A549 (cell line): ENCODE results near the gene NID2. TPM values are rescaled to one million over a fixed set of nuclear protein-coding genes. Genes with fewer than 3 reads are reported as not detected.

ENCODE experiments used
- ATAC-seq, 2 experiments: fragments of 200-7000 bp in 1 of 2; fragments of >200 bp in 1 of 2; cut with Nextera tagmentation in 1 of 2; cut with Tn5 transposase in 1 of 2; 3 replicates each; pipeline versions ENCODE4 v1.8.0 to v1.9.1; 2018 to 2020; ENCODE audit warnings: mild to moderate bottlenecking in 1 of 2, moderate library complexity in 1 of 2
- CTCF ChIA-PET: fragments of 300-600 bp; sonication (Branson Sonifier 250); formaldehyde crosslinking; extraction: SDS; loops from one replicate; lab custom pipeline; 2021; ENCODE audit warnings: antibody characterized with exemption, inconsistent platforms; lab: Yijun Ruan, JAX
- POLR2A ChIA-PET: fragments of 350-600 bp; formaldehyde crosslinking; extraction: SDS; loops from one replicate; lab custom pipeline; 2021; ENCODE audit warnings: antibody characterized with exemption, inconsistent platforms; lab: Yijun Ruan, JAX
- DNase-seq, 2 experiments: peaks; one replicate each; pipeline versions ENCODE4 v3.0.0 to v3.0.0-alpha.2; 2011 to 2016; ENCODE audit warnings: low read depth in 1 of 2, low spot score in 1 of 2
- FAIRE-seq: peaks from 2 replicates; lab custom pipeline; 2011; peaks lifted over from hg19 to GRCh38; lab: Jason Lieb, UNC
- H3K27ac ChIP-seq, 2 experiments: fragments of >200 bp; sonication (Bioruptor Twin); formaldehyde crosslinking; 3 replicates each; pipeline ENCODE4 v1.5.1; 2016 to 2017
- H3K4me1 ChIP-seq: fragments of >200 bp; sonication (Bioruptor Twin); formaldehyde crosslinking; 3 replicates; pipeline ENCODE4 v1.6.1; 2016
- H3K4me2 ChIP-seq: fragments of >200 bp; sonication (Bioruptor Twin); formaldehyde crosslinking; 3 replicates; pipeline ENCODE4 v1.6.1; 2016
- H3K4me3 ChIP-seq: fragments of >200 bp; sonication (Bioruptor Twin); formaldehyde crosslinking; 3 replicates; pipeline ENCODE4 v1.5.1; 2016
- H3K9me3 ChIP-seq: fragments of >200 bp; sonication (Bioruptor Twin); formaldehyde crosslinking; 3 replicates; pipeline ENCODE4 v1.6.1; 2016
- BHLHE40 ChIP-seq: IDR thresholded peaks from 2 replicates; pipeline ENCODE4 v1.6.1; 2012; ENCODE audit warnings: low read depth, low read length, inconsistent platforms
- CBX2 ChIP-seq: fragments of 200-600 bp; sonication (generic); IDR thresholded peaks from 2 replicates; pipeline ENCODE4 v1.6.1; 2016; ENCODE audit warnings: low read depth, mild to moderate bottlenecking, borderline replicate concordance
- CEBPB ChIP-seq, 2 experiments: fragments of >200 bp in 1 of 2; sonication (Bioruptor Twin) in 1 of 2; formaldehyde crosslinking in 1 of 2; IDR thresholded peaks; 2 replicates each; pipeline ENCODE4 v1.6.1; 2012 to 2016
- CHD2 ChIP-seq: fragments of 150-350 bp; IDR thresholded peaks from 2 replicates; pipeline ENCODE4 v1.6.1; 2014; ENCODE audit warnings: low read length; ENCODE audit not compliant: partially characterized antibody
- E2F6 ChIP-seq: IDR thresholded peaks from 2 replicates; pipeline ENCODE4 v1.6.1; 2012; ENCODE audit warnings: low read depth, borderline replicate concordance
- EHMT2 ChIP-seq: fragments of 200-600 bp; sonication (generic); IDR thresholded peaks from 2 replicates; pipeline ENCODE4 v1.6.1; 2016; ENCODE audit warnings: antibody characterized with exemption, low read depth, mild to moderate bottlenecking, moderate library complexity
- EP300 ChIP-seq, 2 experiments: fragments of >200 bp; sonication (Bioruptor Twin); formaldehyde crosslinking; IDR thresholded peaks; 2 replicates in 1 of 2; 3 replicates in 1 of 2; pipeline ENCODE4 v1.6.1; 2016 to 2017
- ESRRA ChIP-seq: fragments of 150-350 bp; IDR thresholded peaks from 2 replicates; pipeline ENCODE4 v1.6.1; 2014; ENCODE audit warnings: mild to moderate bottlenecking, low read length, borderline replicate concordance
- FOSB ChIP-seq: fragments of 250-450 bp; sonication (Bioruptor Pico); IDR thresholded peaks from 2 replicates; pipeline ENCODE4 v1.5.0; 2020; ENCODE audit warnings: mild to moderate bottlenecking, moderate library complexity
- FOXS1 ChIP-seq: fragments of 250-450 bp; sonication (Bioruptor Pico); IDR thresholded peaks from 2 replicates; pipeline ENCODE4 v1.5.0; 2020; ENCODE audit warnings: mild to moderate bottlenecking, moderate library complexity
- HDAC2 ChIP-seq: fragments of 200-600 bp; sonication (generic); IDR thresholded peaks from 2 replicates; pipeline ENCODE4 v1.6.1; 2016
- HES2 ChIP-seq: fragments of >200 bp; sonication (Bioruptor Twin); formaldehyde crosslinking; IDR thresholded peaks from 2 replicates; pipeline ENCODE4 v1.6.1; 2016
- HEYL ChIP-seq: fragments of 250-450 bp; sonication (Bioruptor Pico); IDR thresholded peaks from 2 replicates; pipeline ENCODE4 v1.8.0; 2021; ENCODE audit warnings: mild to moderate bottlenecking, moderate library complexity
- HOXA7 ChIP-seq: fragments of 250-450 bp; sonication (Bioruptor Pico); IDR thresholded peaks from 2 replicates; pipeline ENCODE4 v1.5.0; 2020; ENCODE audit warnings: mild to moderate bottlenecking, moderate library complexity
- HOXB13 ChIP-seq: fragments of 250-450 bp; sonication (Bioruptor Pico); IDR thresholded peaks from 2 replicates; pipeline ENCODE4 v1.5.0; 2020; ENCODE audit warnings: low read depth, mild to moderate bottlenecking, moderate library complexity
- HOXB5 ChIP-seq: fragments of 250-450 bp; sonication (Bioruptor Pico); IDR thresholded peaks from 2 replicates; pipeline ENCODE4 v1.5.0; 2020; ENCODE audit warnings: mild to moderate bottlenecking, moderate library complexity
- JUNB ChIP-seq: fragments of >200 bp; sonication (Bioruptor Twin); formaldehyde crosslinking; IDR thresholded peaks from 2 replicates; pipeline ENCODE4 v1.6.1; 2016
- KDM5A ChIP-seq: fragments of 200-600 bp; sonication (generic); IDR thresholded peaks from 2 replicates; pipeline ENCODE4 v1.6.1; 2016; ENCODE audit warnings: antibody characterized with exemption, mild to moderate bottlenecking
- MAZ ChIP-seq: fragments of 150-350 bp; IDR thresholded peaks from 2 replicates; pipeline ENCODE4 v1.6.1; 2014; ENCODE audit warnings: antibody characterized with exemption, low read depth, low read length, borderline replicate concordance
- MYC ChIP-seq: IDR thresholded peaks from 2 replicates; pipeline ENCODE4 v1.6.1; 2012; ENCODE audit warnings: mild to moderate bottlenecking, inconsistent platforms, low read length, improper control_type of control experiment, borderline replicate concordance
- POLR2A ChIP-seq: IDR thresholded peaks from 2 replicates; pipeline ENCODE4 v1.6.1; 2012; ENCODE audit warnings: mild to moderate bottlenecking, low read length
- POLR2AphosphoS2 ChIP-seq: conservative IDR thresholded peaks from 2 replicates; pipeline ENCODE4 v1.6.1; 2012; ENCODE audit warnings: low read length, improper control_type of control experiment, inconsistent platforms
- RFX5 ChIP-seq: fragments of 450-650 bp; IDR thresholded peaks from 2 replicates; pipeline ENCODE4 v1.7.1; 2014; ENCODE audit warnings: antibody characterized with exemption, mild to moderate bottlenecking, moderate library complexity
- SMC3 ChIP-seq: fragments of >200 bp; sonication (Bioruptor Twin); formaldehyde crosslinking; IDR thresholded peaks from 3 replicates; pipeline ENCODE4 v1.6.1; 2018; ENCODE audit warnings: inconsistent platforms
- TFCP2L1 ChIP-seq: fragments of 250-450 bp; sonication (Bioruptor Pico); IDR thresholded peaks from 2 replicates; pipeline ENCODE4 v1.5.0; 2021; ENCODE audit warnings: mild to moderate bottlenecking
- TP53 ChIP-seq: fragments of 250-450 bp; sonication (Bioruptor Pico); IDR thresholded peaks from 2 replicates; pipeline ENCODE4 v1.5.0; 2021; ENCODE audit warnings: mild to moderate bottlenecking, moderate library complexity
- ZC3H11A ChIP-seq: fragments of 450-650 bp; IDR thresholded peaks from 2 replicates; pipeline ENCODE4 v1.6.1; 2014; ENCODE audit warnings: antibody characterized with exemption, mild to moderate bottlenecking
- ZFP36 ChIP-seq: fragments of 450-650 bp; IDR thresholded peaks from 2 replicates; pipeline ENCODE4 v1.6.1; 2014; ENCODE audit warnings: borderline replicate concordance; ENCODE audit not compliant: partially characterized antibody
- ZNF302 ChIP-seq: fragments of 250-450 bp; sonication (Bioruptor Pico); IDR thresholded peaks from 2 replicates; pipeline ENCODE4 v1.9.0; 2021; ENCODE audit warnings: inconsistent platforms, mild to moderate bottlenecking, moderate library complexity
- WGBS: methylation state at CpG from one replicate; pipeline ENCODE4 v1.1.6; 2017; ENCODE audit errors: missing lambda C conversion rate; 5-methylcytosine and 5-hydroxymethylcytosine counted together
- polyA plus RNA-seq, 4 experiments: library from polyadenylated mRNA; depleted of rRNA in 3 of 4; stranded (reverse); fragments of >200 nt; fragmentation: RNase III in 1 of 4; extraction: RNeasy Plus Mini Kit Qiagen cat#74134 plus additional on column Dnase treatment in 1 of 4; gene quantifications; 2 replicates in 3 of 4; 3 replicates in 1 of 4; pipeline ENCODE4 v1.2.3, GENCODE V29; 2011 to 2017
- TF ChIP-seq, protein P1 (sequence below): fragments of >200 bp; sonication (Bioruptor Twin); formaldehyde crosslinking; IDR thresholded peaks from 3 replicates; pipeline ENCODE4 v1.5.1; 2016
- TF ChIP-seq, protein P2 (sequence below): fragments of 250-450 bp; sonication (Bioruptor Pico); IDR thresholded peaks from 2 replicates; pipeline ENCODE4 v1.5.0; 2021; ENCODE audit warnings: mild to moderate bottlenecking, moderate library complexity, borderline replicate concordance

NID2 gene
- polyA plus RNA-seq, 2 of the 4 experiments (the other 2 are of a cell fraction): 7.3 to 20.6 TPM

DNA sequence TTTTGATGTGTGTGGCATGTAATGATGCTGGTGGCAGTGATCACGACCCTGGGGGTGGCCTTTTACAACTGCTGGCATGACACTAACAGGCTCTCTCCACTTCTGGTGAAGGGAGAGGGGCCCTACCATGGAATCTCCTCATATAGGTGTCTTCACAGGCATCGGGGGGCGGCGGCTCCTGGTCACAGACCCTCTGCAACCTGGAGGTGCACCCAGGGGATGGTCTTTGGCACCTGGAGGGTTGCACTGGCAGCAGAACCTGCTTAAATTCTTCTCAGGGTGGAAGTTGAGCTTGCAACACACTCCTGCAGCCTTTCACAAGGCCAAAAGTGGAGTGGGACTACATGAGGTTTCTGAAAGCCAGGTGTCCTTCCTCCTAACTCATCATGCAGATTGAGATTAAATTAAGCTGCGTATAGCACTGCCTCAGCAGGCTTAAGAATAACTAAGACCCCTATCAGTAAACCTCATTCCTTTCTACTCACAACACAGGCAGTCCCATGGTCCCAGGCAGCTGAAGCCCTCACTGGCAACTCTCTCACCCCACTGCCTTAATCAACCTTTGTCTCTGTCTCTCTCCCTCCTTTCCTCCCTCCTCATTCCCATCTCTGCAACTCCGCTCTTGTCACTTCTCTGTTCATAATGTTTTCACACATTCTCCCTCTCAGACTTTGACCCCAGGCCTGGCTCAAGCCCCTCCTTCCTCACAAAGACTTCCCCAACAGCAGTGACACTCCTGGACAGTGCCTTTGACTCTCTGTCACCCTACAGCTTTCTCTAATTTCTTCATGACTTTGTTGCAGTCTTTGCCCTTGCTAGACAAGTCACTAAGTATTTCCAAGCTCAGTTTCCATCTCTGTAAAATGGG is 18.9 kb downstream of the NID2 start:
- 56% methylated on average over 5 of the region's 6 CpGs for WGBS
- DNase-seq (no peak), FAIRE-seq (no peak), ATAC-seq (no peak)
- Histone ChIP-seq H3K27ac (no peak overlapping the region), H3K9me3 (no peaks in the 10 kb centered on the region), H3K4me1 (peaks cover 8% of the 10 kb centered on the region), H3K4me2 (no peak overlapping the region), H3K4me3 (no peak overlapping the region)
- CTCF ChIA-PET: interaction anchor here (1.5 kb wide), 1 partner anchor 9 kb away, joined by 5 read pairs; no protein-coding TSS in a partner anchor
- TF ChIP-seq MYC (no peak), HOXB13 (CRISPR knock-in tag) (no peak), HDAC2 (no peak), CEBPB (IDR thresholded peaks at IDR 0.05) (no peak), KDM5A (no peak), ZC3H11A (no peak), ZNF302 (CRISPR knock-in tag) (no peak), POLR2A (no peak), RFX5 (no peak), SMC3 (no peak), HOXB5 (CRISPR knock-in tag) (no peak), CHD2 (no peak), EP300 (IDR thresholded peaks at IDR 0.05) (no peak), FOSB (CRISPR knock-in tag) (no peak), EHMT2 (no peak)
- POLR2A ChIA-PET: no interaction called here

DNA sequence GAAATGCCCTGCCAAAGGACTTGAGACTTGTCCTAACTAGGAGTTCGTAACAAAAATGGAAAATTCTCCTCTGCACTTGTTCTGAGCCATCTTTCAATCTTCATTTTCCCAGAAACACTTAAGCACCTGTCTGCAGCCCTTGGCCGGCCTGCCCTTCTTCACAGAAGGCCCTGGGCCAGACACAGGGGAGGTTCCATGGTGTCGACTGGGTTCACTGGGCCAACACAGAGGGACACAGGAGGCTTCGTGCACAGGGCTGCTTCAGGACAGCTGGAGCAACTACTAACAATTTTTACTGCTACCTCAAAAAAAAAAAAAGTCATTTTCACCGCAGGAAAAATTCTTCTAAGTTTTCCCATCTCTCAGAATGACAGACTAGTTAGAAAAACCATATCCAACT is 19.6 kb downstream of the NID2 start:
- FAIRE-seq (no peak), DNase-seq (no peak), ATAC-seq (no peak)
- TF ChIP-seq POLR2AphosphoS2 (no peak), TP53 (CRISPR knock-in tag) (no peak), JUNB (no peak), FOSB (CRISPR knock-in tag) (no peak)
- no peak overlapping the region for H3K4me3 ChIP-seq
- peaks cover 12% of the 10 kb centered on the region for H3K4me1 ChIP-seq
- no peak overlapping the region for H3K27ac ChIP-seq
- no peaks in the 10 kb centered on the region for H3K9me3 ChIP-seq
- POLR2A ChIA-PET: no interaction called here
- H3K4me2 ChIP-seq: no peak overlapping the region
- 84% methylated on average over 5 of the region's 5 CpGs for WGBS
- CTCF ChIA-PET: interaction anchor here (2.0 kb wide), 1 partner anchor 22 kb away, joined by 5 read pairs; no protein-coding TSS in a partner anchor

DNA sequence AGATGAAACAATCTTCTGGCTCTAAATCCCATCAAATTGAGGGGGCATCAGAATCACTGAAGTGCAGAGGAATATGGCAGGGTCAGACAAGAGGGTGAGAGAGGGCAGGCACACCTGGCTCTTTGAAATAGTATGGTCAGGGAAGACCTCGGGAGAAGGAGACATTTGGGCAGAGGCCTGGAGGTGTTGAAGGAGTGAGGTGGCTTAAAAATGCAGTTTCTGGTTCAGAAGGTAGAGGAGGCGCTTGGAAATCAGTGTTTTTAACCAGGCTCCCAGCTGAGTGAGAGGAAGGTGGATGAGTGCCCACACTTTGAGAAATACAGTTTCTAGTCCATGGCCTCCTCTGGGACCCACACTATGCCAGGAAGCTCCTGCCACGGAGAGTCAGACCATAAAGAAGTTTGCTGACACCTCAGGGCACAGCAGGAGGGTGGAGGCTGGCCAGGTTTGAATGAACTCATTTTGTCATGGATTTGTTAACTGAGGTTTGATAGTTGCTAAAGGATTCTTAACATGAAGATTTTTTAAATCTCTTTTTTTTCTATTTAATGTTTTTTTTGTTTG is 20.1 kb downstream of the NID2 start:
- POLR2A ChIA-PET: no interaction called here
- ATAC-seq: no peak
- H3K9me3 ChIP-seq: no peaks in the 10 kb centered on the region
- 46% methylated on average over 3 of the region's 3 CpGs for WGBS
- no peak overlapping the region for H3K4me2 ChIP-seq
- TF ChIP-seq E2F6 (no peak), MYC (no peak), ESRRA (no peak), JUNB (no peak), EHMT2 (no peak), MAZ (no peak), HOXA7 (CRISPR knock-in tag) (no peak), ZFP36 (no peak), HES2 (no peak), TP53 (CRISPR knock-in tag) (no peak), FOXS1 (CRISPR knock-in tag) (no peak), HDAC2 (no peak), BHLHE40 (no peak), CBX2 (no peak), HEYL (CRISPR knock-in tag) (no peak), TFCP2L1 (no peak)
- TF ChIP-seq, protein P1, sequence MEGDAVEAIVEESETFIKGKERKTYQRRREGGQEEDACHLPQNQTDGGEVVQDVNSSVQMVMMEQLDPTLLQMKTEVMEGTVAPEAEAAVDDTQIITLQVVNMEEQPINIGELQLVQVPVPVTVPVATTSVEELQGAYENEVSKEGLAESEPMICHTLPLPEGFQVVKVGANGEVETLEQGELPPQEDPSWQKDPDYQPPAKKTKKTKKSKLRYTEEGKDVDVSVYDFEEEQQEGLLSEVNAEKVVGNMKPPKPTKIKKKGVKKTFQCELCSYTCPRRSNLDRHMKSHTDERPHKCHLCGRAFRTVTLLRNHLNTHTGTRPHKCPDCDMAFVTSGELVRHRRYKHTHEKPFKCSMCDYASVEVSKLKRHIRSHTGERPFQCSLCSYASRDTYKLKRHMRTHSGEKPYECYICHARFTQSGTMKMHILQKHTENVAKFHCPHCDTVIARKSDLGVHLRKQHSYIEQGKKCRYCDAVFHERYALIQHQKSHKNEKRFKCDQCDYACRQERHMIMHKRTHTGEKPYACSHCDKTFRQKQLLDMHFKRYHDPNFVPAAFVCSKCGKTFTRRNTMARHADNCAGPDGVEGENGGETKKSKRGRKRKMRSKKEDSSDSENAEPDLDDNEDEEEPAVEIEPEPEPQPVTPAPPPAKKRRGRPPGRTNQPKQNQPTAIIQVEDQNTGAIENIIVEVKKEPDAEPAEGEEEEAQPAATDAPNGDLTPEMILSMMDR: no peak
- TF ChIP-seq, protein P2, sequence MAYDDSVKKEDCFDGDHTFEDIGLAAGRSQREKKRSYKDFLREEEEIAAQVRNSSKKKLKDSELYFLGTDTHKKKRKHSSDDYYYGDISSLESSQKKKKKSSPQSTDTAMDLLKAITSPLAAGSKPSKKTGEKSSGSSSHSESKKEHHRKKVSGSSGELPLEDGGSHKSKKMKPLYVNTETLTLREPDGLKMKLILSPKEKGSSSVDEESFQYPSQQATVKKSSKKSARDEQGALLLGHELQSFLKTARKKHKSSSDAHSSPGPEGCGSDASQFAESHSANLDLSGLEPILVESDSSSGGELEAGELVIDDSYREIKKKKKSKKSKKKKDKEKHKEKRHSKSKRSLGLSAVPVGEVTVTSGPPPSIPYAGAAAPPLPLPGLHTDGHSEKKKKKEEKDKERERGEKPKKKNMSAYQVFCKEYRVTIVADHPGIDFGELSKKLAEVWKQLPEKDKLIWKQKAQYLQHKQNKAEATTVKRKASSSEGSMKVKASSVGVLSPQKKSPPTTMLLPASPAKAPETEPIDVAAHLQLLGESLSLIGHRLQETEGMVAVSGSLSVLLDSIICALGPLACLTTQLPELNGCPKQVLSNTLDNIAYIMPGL (CRISPR knock-in tag): no peak
- TF ChIP-seq, all 56 proteins: peak for 0
- DNase-seq (no peak), FAIRE-seq (no peak)
- Histone ChIP-seq H3K4me3 (no peak overlapping the region), H3K4me1 (peaks cover 15% of the 10 kb centered on the region), H3K27ac (no peak overlapping the region)
- CTCF ChIA-PET: interaction anchor here (2.0 to 8.1 kb wide), 2 partner anchors 23 to 84 kb away, joined by 5 to 68 read pairs; no protein-coding TSS in a partner anchor
